ENCODE results near the gene NCK1. TPM values are rescaled to one million over a fixed set of nuclear protein-coding genes. Genes with fewer than 3 reads are reported as not detected.

Gene NCK1
- total and polyA plus RNA-seq, 2 experiments from 2014 or later, result 25.1 to 47.7 TPM

- H3K27ac ChIP-seq, result peak overlapping the region; percentile 14
- peaks cover 54% of the 10 kb centered on the region for H3K79me2 ChIP-seq
- H3K4me2 ChIP-seq, result peak overlapping the region; percentile 7
- H3K27me3 ChIP-seq, result no peaks in the 10 kb centered on the region
- TF ChIP-seq CTCF (IDR thresholded peaks at IDR 0.05; ENCODE audit: poor library complexity) (no peak), EZH2phosphoT487 (IDR thresholded peaks at IDR 0.05; ENCODE audit: low read depth, severe bottlenecking, unreplicated experiment) (no peak), EZH2 (IDR thresholded peaks at IDR 0.05; ENCODE audit: borderline replicate concordance) (no peak)
- H3K9me2 ChIP-seq (replicated peaks; ENCODE audit: insufficient read depth), result no peaks in the 10 kb centered on the region
- H4K20me1 ChIP-seq (ENCODE audit: insufficient read depth, poor library complexity, severe bottlenecking), result peaks cover 6% of the 10 kb centered on the region
- DNase-seq (ENCODE audit: low spot score), result peak; percentile 35
- no peak overlapping the region for H2AFZ ChIP-seq
- no peaks in the 10 kb centered on the region for H3K36me3 ChIP-seq (replicated peaks; ENCODE audit: insufficient read depth, low read depth)
- H3K4me1 ChIP-seq (ENCODE audit: insufficient read depth), result no peaks in the 10 kb centered on the region
- 60% methylated on average over 4 of the region's 4 CpGs for WGBS (ENCODE audit: low lambda C conversion rate, missing lambda C conversion rate)
- no peak overlapping the region for H3K4me3 ChIP-seq
- H3K9me3 ChIP-seq (ENCODE audit: low read depth), result no peaks in the 10 kb centered on the region
These were observed 68.1 kb downstream of the NCK1 start for GRCh38 chr3:136929977-136930670.

DNA sequence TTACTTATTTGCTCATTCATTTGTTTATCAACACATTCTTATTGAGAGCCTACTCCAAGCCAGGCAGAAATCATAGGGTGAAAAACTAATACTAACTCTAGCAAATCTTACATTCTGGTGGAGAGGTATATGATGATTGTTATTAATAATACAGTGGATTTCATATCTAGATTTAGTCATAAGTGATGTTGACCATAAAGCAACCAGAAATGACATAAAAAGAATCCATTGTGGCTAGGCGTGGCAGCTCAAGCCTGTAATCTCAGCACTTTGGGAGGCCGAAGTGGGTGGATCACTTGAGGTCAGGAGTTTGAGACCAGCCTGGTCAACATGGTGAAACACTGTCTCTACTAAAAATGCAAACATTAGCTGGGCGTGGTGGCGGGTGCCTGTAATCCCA, 69.6 kb downstream of the NCK1 start:
- TF ChIP-seq CTCF (IDR thresholded peaks at IDR 0.05; ENCODE audit: poor library complexity), result no peak
- no peak for TF ChIP-seq EZH2 (IDR thresholded peaks at IDR 0.05; ENCODE audit: borderline replicate concordance)
- TF ChIP-seq EZH2phosphoT487 (IDR thresholded peaks at IDR 0.05; ENCODE audit: low read depth, severe bottlenecking, unreplicated experiment), result no peak
- H3K4me1 ChIP-seq (ENCODE audit: insufficient read depth), result no peaks in the 10 kb centered on the region
- no peak for DNase-seq (ENCODE audit: low spot score)
- H3K36me3 ChIP-seq (replicated peaks; ENCODE audit: insufficient read depth, low read depth), result no peaks in the 10 kb centered on the region
- no peak overlapping the region for H3K27ac ChIP-seq
- H3K4me2 ChIP-seq, result no peak overlapping the region
- no peaks in the 10 kb centered on the region for H3K27me3 ChIP-seq
- no peaks in the 10 kb centered on the region for H4K20me1 ChIP-seq (ENCODE audit: insufficient read depth, poor library complexity, severe bottlenecking)
- peaks cover under 1% of the 10 kb centered on the region for H3K9me3 ChIP-seq (ENCODE audit: low read depth)
- peaks cover 45% of the 10 kb centered on the region for H3K79me2 ChIP-seq
- H2AFZ ChIP-seq, result no peak overlapping the region
- 94% methylated on average over 4 of the region's 4 CpGs for WGBS (ENCODE audit: low lambda C conversion rate, missing lambda C conversion rate)
- no peak overlapping the region for H3K4me3 ChIP-seq
- no peaks in the 10 kb centered on the region for H3K9me2 ChIP-seq (replicated peaks; ENCODE audit: insufficient read depth)

GRCh38 chr3:136932523-136932922, 70.5 kb downstream of the NCK1 start:
- Histone ChIP-seq H3K4me1 (ENCODE audit: insufficient read depth) (no peaks in the 10 kb centered on the region), H3K4me3 (no peak overlapping the region), H3K27ac (no peak overlapping the region), H3K36me3 (replicated peaks; ENCODE audit: insufficient read depth, low read depth) (no peaks in the 10 kb centered on the region), H3K9me3 (ENCODE audit: low read depth) (peaks cover 4% of the 10 kb centered on the region), H2AFZ (no peak overlapping the region), H3K9me2 (replicated peaks; ENCODE audit: insufficient read depth) (no peaks in the 10 kb centered on the region), H3K79me2 (peaks cover 43% of the 10 kb centered on the region), H3K27me3 (no peaks in the 10 kb centered on the region), H3K4me2 (no peak overlapping the region), H4K20me1 (ENCODE audit: insufficient read depth, poor library complexity, severe bottlenecking) (no peaks in the 10 kb centered on the region)
- DNase-seq (ENCODE audit: low spot score), result no peak
- TF ChIP-seq EZH2phosphoT487 (IDR thresholded peaks at IDR 0.05; ENCODE audit: low read depth, severe bottlenecking, unreplicated experiment) (no peak), EZH2 (IDR thresholded peaks at IDR 0.05; ENCODE audit: borderline replicate concordance) (no peak), CTCF (IDR thresholded peaks at IDR 0.05; ENCODE audit: poor library complexity) (no peak)
- WGBS (ENCODE audit: low lambda C conversion rate, missing lambda C conversion rate), result 86% methylated on average over 1 of the region's 1 CpG

All from hepatocyte (in vitro differentiated cells).